ENCODE measurements around the gene GNG7.

- no peak for TF ChIP-seq CTCF (conservative IDR thresholded peaks at IDR 0.05; ENCODE audit: low read depth, low read length)
- TF ChIP-seq EZH2phosphoT487 (IDR thresholded peaks at IDR 0.05; ENCODE audit: borderline replicate concordance, low read length) = no peak
- no peak for TF ChIP-seq EZH2 (IDR thresholded peaks at IDR 0.05; ENCODE audit: low read length, unreplicated experiment)
Observed at GRCh38 chr19:2665103-2665502, 37.4 kb downstream of the GNG7 start.
